ENCODE results near the gene EVX1.

The EVX1 gene

GRCh38 chr7:27242555-27243339 is at the start of gene EVX1:
Gene EVX1 (plus strand): TSS chr7:27242802. CDS start chr7:27243031, 229 bp downstream.
- peak; percentile 38 to 52 for DNase-seq

- no peak for DNase-seq
Measured at GRCh38 chr7:27193335-27194001, 49.1 kb upstream of the EVX1 start.

- DNase-seq = no peak
Measured at GRCh38 chr7:27194002-27194352, 48.6 kb upstream of the EVX1 start.

- DNase-seq = no peak
Measured at GRCh38 chr7:27194686-27195379, 47.8 kb upstream of the EVX1 start.

GRCh38 chr7:27196287-27196767 is 46.3 kb upstream of the EVX1 start:
- DNase-seq = peak; percentile 91

- no peak for DNase-seq
Measured at GRCh38 chr7:27197137-27198042, 45.2 kb upstream of the EVX1 start.

GRCh38 chr7:27198138-27198841 is 44.3 kb upstream of the EVX1 start:
- no peak for DNase-seq

- DNase-seq = no peak
Measured at GRCh38 chr7:27198871-27199801, 43.5 kb upstream of the EVX1 start.

GRCh38 chr7:27199849-27200760 is 42.5 kb upstream of the EVX1 start, which contains the start of gene HOXA13:
Gene HOXA13 (minus strand): TSS chr7:27200091. CDS start chr7:27200077, 14 bp downstream.
- no peak for DNase-seq

GRCh38 chr7:27200761-27201579 is 41.6 kb upstream of the EVX1 start:
- DNase-seq = no peak

- no peak for DNase-seq
Measured at GRCh38 chr7:27201580-27202017, 41.0 kb upstream of the EVX1 start.

GRCh38 chr7:27202018-27202861 is 40.4 kb upstream of the EVX1 start:
- DNase-seq = no peak

GRCh38 chr7:27202862-27203134 is 39.8 kb upstream of the EVX1 start:
- no peak for DNase-seq

- DNase-seq = no peak
Measured at GRCh38 chr7:27203365-27203953, 39.1 kb upstream of the EVX1 start.

- no peak for DNase-seq
Measured at GRCh38 chr7:27203964-27204594, 38.5 kb upstream of the EVX1 start.

- DNase-seq = no peak
Measured at GRCh38 chr7:27204851-27205322, 37.7 kb upstream of the EVX1 start.
